SJSA1 (cell line): ENCODE measurements around the gene ZNF555. TPM values are rescaled to one million over a fixed set of nuclear protein-coding genes. Genes with fewer than 3 reads are reported as not detected.
"Not testable (repeated sequence)": the region's sequence is repeated elsewhere in the genome, so short reads cannot be mapped to it uniquely, and the experiment has no call there.

Experiments used
- DNase-seq, 2 experiments: peaks; one replicate each; pipeline ENCODE4 v3.0.0-alpha.2; 2015 to 2020; ENCODE audit warnings: low spot score in 2 of 2, low read depth in 1 of 2
- H3K27ac ChIP-seq: fragments of 250-450 bp; sonication (Bioruptor Pico); 2 replicates; pipeline ENCODE4 v1.5.1; 2020; ENCODE audit warnings: mild to moderate bottlenecking, moderate library complexity
- H3K27me3 ChIP-seq: fragments of 250-450 bp; sonication (Bioruptor Pico); replicated peaks from 2 replicates; pipeline ENCODE4 v1.5.1; 2020; ENCODE audit warnings: mild to moderate bottlenecking, moderate library complexity
- H3K36me3 ChIP-seq: fragments of 250-450 bp; sonication (Bioruptor Pico); 2 replicates; pipeline ENCODE4 v1.5.1; 2020; ENCODE audit warnings: mild to moderate bottlenecking
- H3K4me1 ChIP-seq: fragments of 250-450 bp; sonication (Bioruptor Pico); replicated peaks from 2 replicates; pipeline ENCODE4 v1.6.1; 2021; ENCODE audit warnings: mild to moderate bottlenecking
- H3K4me3 ChIP-seq: fragments of 250-450 bp; sonication (Bioruptor Pico); 2 replicates; pipeline ENCODE4 v1.5.1; 2020; ENCODE audit warnings: mild to moderate bottlenecking
- H3K9me3 ChIP-seq: fragments of 250-450 bp; sonication (Bioruptor Pico); replicated peaks from 2 replicates; pipeline ENCODE4 v1.5.1; 2020; ENCODE audit warnings: mild to moderate bottlenecking
- total RNA-seq: library from RNA; depleted of rRNA; stranded (reverse); fragments of >200 nt; shearing (Covaris generic); gene quantifications from 2 replicates; pipeline ENCODE4 v1.2.3, GENCODE V29; 2014

ZNF555 gene
- total RNA-seq, 1 experiment from 2014 or later = 5.2 TPM

DNA sequence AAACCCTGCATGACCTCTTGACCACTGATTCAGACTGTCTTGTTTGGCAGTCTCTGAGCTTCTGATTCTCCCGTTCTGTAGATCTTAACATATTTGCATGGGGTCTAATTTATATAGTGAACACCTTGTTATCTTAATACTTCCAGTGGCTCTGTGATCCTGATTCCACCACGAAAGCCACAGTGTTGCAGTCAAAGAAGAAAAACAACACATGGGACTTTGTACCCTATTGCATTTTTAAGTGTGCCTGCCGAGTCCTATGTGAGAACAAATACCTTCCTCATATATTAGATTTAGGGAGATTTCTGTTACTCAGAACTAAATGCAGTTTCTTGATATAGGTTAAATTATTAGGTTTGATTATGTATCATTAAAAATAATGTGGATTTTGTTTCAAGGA is 13.6 kb downstream of the ZNF555 start:
- DNase-seq = no peak
- H3K9me3 ChIP-seq = peaks cover 43% of the 10 kb centered on the region
- no peak overlapping the region for H3K4me3 ChIP-seq
- no peak overlapping the region for H3K27ac ChIP-seq
- no peaks in the 10 kb centered on the region for H3K27me3 ChIP-seq
- peaks cover 47% of the 10 kb centered on the region for H3K36me3 ChIP-seq
- H3K4me1 ChIP-seq = no peaks in the 10 kb centered on the region

- peaks cover 42% of the 10 kb centered on the region for H3K36me3 ChIP-seq
- no peak overlapping the region for H3K4me3 ChIP-seq
- no peak for DNase-seq
- no peak overlapping the region for H3K27ac ChIP-seq
- H3K27me3 ChIP-seq = no peaks in the 10 kb centered on the region
- peaks cover 43% of the 10 kb centered on the region for H3K9me3 ChIP-seq
- H3K4me1 ChIP-seq = no peaks in the 10 kb centered on the region
These were observed 15.3 kb downstream of the ZNF555 start for GRCh38 chr19:2856457-2857050.

- Histone ChIP-seq H3K4me1 (no peaks in the 10 kb centered on the region), H3K27me3 (no peaks in the 10 kb centered on the region), H3K9me3 (peaks cover 26% of the 10 kb centered on the region), H3K36me3 (peaks cover 19% of the 10 kb centered on the region), H3K4me3 (no peak overlapping the region), H3K27ac (no peak overlapping the region)
- no peak for DNase-seq
These were observed 17.6 kb downstream of the ZNF555 start for GRCh38 chr19:2858864-2859263.

DNA sequence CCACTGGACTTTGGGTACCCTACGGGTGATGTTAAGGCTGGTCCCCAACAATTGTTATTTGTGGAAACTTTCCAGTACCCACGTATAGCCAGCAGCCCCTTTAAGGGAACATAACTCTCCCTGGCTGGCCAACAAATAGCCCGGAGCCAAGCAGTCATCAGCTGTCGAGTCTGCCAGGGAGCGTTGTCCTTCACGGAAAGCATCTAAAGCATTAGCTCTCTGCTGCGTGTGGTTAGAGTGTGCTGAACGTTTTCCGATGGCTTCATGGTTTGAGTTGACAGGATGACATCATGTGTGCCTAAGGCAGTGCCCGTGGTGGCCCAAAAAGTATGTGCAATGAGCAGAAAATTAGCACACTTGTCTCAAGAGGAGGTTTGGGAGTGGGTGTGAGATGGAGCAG is 22.5 kb downstream of the ZNF555 start:
- Histone ChIP-seq H3K27ac (no peak overlapping the region), H3K4me1 (no peaks in the 10 kb centered on the region)

DNA sequence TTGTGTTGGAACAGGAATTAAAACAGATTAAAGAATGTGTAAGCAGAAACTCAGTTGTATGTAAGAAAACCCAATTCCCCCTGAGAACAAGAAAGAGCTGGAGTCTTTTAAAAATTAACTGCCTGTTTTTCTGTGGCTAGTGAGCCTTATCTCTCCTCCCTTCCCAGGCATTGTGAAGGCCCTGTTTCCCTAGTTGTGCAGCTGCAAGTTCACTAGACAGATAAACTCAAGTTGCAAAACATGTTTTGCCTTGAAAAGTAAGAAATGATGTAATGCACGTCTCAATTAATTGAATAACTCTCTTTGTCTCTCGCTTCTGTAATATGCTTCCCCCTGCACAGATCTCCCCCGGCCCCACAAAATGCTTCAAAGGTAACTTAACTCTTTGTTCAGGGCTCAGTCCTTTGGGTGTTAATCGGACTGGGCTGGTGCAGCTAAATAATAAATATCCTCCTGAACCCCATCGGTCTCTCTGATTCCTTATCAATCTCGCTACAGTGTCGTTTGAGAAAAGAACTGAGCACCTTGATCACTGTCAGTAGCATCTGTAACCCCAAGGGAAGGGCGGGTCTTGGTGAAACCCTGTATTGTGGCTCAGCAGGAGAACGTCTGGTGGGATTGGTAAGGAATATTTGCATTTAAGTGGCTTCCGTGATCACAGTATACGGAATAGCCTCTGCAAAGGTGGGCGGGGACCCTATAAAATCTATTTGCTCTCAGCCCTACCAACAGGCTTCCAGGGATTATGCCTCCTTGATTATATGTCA is 24.2 kb downstream of the ZNF555 start:
- no peak overlapping the region for H3K27ac ChIP-seq
- 0 out of 2 replicates have a peak, but pooled peaks cover 11% of the 10 kb centered on the region for H3K9me3 ChIP-seq
- DNase-seq = no peak
- no peaks in the 10 kb centered on the region for H3K27me3 ChIP-seq
- H3K4me1 ChIP-seq = no peaks in the 10 kb centered on the region
- H3K36me3 ChIP-seq = no peaks in the 10 kb centered on the region
- H3K4me3 ChIP-seq = no peak overlapping the region

More for the DNA sequence above, 22.5 kb downstream of the ZNF555 start:
- Histone ChIP-seq H3K4me3 (no peak overlapping the region), H3K9me3 (0 out of 2 replicates have a peak, but pooled peaks cover 17% of the 10 kb centered on the region), H3K36me3 (no peaks in the 10 kb centered on the region), H3K27me3 (no peaks in the 10 kb centered on the region)
- no peak for DNase-seq

- Histone ChIP-seq H3K4me1 (no peaks in the 10 kb centered on the region), H3K27ac (no peak overlapping the region), H3K36me3 (no peaks in the 10 kb centered on the region), H3K9me3 (0 out of 2 replicates have a peak, but pooled peaks cover 7% of the 10 kb centered on the region), H3K27me3 (no peaks in the 10 kb centered on the region), H3K4me3 (no peak overlapping the region)
- DNase-seq = no peak
These were observed 25.3 kb downstream of the ZNF555 start for GRCh38 chr19:2866495-2867024.

GRCh38 chr19:2867025-2867991 is 26.0 kb downstream of the ZNF555 start, which contains the start of gene ZNF556:
Gene ZNF556 (plus strand): TSS chr19:2867335. CDS start chr19:2867422, 87 bp downstream.
- H3K27ac ChIP-seq = no peak within 1 kb of the TSS
- H3K4me1 ChIP-seq = no peaks in the 10 kb centered on the region
- H3K4me3 ChIP-seq = peak within 1 kb of the TSS; percentile 35

GRCh38 chr19:2869618-2870017 is 28.3 kb downstream of the ZNF555 start:
- Histone ChIP-seq H3K4me1 (no peaks in the 10 kb centered on the region), H3K27ac (no peak overlapping the region), H3K27me3 (no peaks in the 10 kb centered on the region), H3K9me3 (peaks cover 7% of the 10 kb centered on the region; the same call in 1 of the 2 replicates), H3K36me3 (no peaks in the 10 kb centered on the region), H3K4me3 (no peak overlapping the region)
- no peak for DNase-seq

More at GRCh38 chr19:2867025-2867991, 26.0 kb downstream of the ZNF555 start, which contains the start of gene ZNF556:
- H3K36me3 ChIP-seq = no peaks in the 10 kb centered on the region
- no peaks in the 10 kb centered on the region for H3K27me3 ChIP-seq
- 0 out of 2 replicates have a peak, but pooled peaks cover 7% of the 10 kb centered on the region for H3K9me3 ChIP-seq
- peak; percentile 49 to 53 for DNase-seq

- H3K4me3 ChIP-seq, H3K27me3 ChIP-seq, DNase-seq, H3K36me3 ChIP-seq, H3K27ac ChIP-seq, H3K4me1 ChIP-seq, H3K9me3 ChIP-seq: not testable (repeated sequence)
These were observed 30.9 kb downstream of the ZNF555 start for GRCh38 chr19:2872175-2872574.

DNA sequence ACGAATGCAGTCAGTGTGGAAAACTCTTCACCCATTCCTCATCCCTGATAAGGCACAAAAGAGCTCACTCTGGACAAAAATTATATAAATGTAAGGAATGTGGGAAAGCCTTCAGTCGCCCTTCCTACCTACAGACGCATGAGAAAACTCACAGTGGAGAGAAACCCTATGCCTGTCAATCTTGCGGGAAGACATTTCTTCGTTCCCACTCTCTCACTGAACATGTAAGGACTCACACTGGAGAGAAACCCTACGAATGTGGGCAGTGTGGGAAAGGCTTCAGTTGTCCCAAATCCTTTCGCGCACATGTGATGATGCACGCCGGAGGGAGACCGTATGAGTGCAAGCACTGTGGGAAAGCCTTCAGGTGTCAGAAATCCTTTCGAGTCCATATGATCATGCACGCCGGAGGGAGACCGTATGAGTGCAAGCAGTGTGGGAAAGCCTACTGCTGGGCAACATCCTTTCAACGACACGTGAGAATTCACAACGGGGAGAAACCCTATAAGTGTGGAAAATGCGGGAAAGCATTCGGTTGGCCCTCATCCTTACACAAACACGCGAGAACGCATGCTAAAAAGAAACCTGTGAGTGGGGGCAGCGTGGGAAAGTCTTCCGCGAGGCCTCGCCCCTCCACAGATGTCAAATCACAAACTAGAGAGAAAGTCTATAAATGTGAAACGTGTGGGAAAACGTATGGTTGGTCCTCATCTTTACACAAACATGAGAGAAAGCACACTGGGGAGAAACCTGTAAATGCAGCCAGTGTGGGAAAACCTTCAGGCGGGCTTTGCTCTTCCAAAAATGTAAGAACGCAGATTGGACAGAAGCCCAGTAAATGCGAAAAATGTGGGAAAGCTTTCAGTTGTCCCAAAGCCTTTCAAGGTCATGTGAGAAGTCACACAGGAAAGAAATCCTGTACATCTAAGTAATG is 36.4 kb downstream of the ZNF555 start:
- Histone ChIP-seq H3K36me3 (no peaks in the 10 kb centered on the region), H3K27ac (no peak overlapping the region)
- DNase-seq = no peak

GRCh38 chr19:2883686-2884439 is 42.6 kb downstream of the ZNF555 start:
- H3K4me3 ChIP-seq = no peak overlapping the region
- H3K36me3 ChIP-seq = no peaks in the 10 kb centered on the region
- peaks cover 8% of the 10 kb centered on the region for H3K9me3 ChIP-seq
- no peak for DNase-seq
- H3K27me3 ChIP-seq = no peaks in the 10 kb centered on the region
- H3K27ac ChIP-seq = no peak overlapping the region
- H3K4me1 ChIP-seq = no peaks in the 10 kb centered on the region

More for the DNA sequence above, 36.4 kb downstream of the ZNF555 start:
- Histone ChIP-seq H3K9me3 (peaks cover 22% of the 10 kb centered on the region), H3K27me3 (no peaks in the 10 kb centered on the region), H3K4me1 (no peaks in the 10 kb centered on the region), H3K4me3 (no peak overlapping the region)

GRCh38 chr19:2885736-2886135 is 44.5 kb downstream of the ZNF555 start:
- Histone ChIP-seq H3K4me1 (no peaks in the 10 kb centered on the region), H3K36me3 (no peaks in the 10 kb centered on the region), H3K9me3 (no peaks in the 10 kb centered on the region; the same call in 1 of the 2 replicates), H3K27ac (no peak overlapping the region), H3K27me3 (no peaks in the 10 kb centered on the region), H3K4me3 (no peak overlapping the region)
- DNase-seq = no peak
